PC-9 (cell line): ENCODE measurements around the gene GARNL3. TPM values are rescaled to one million over a fixed set of nuclear protein-coding genes. Genes with fewer than 3 reads are reported as not detected.

ENCODE experiments used
- BruUV-seq: library from RNA; stranded (reverse); fragments of 400-500 nt; replicated peaks from 2 replicates; lab custom pipeline; 2021; lab: Mats Ljungman, UMichigan
- CTCF ChIA-PET: fragments of 300-600 bp; sonication (Branson Sonifier 250); formaldehyde crosslinking; loops from one replicate; lab custom pipeline; 2022; ENCODE audit warnings: antibody characterized with exemption; lab: Charles Lee
- POLR2A ChIA-PET: fragments of 300-600 bp; sonication (Branson Sonifier 250); formaldehyde crosslinking; loops from one replicate; lab custom pipeline; 2022; ENCODE audit warnings: antibody characterized with exemption; ENCODE audit not compliant: unreplicated experiment; lab: Charles Lee
- DNase-seq, 2 experiments: peaks; one replicate each; pipeline versions ENCODE4 v3.0.0 to v3.0.0-alpha.2; 2015 to 2022; ENCODE audit warnings: mixed read lengths in 1 of 2
- H2AFZ ChIP-seq: fragments of 200-600 bp; sonication (generic); 2 replicates; pipeline ENCODE4 v1.8.1; 2017; ENCODE audit warnings: antibody characterized with exemption
- H3F3A ChIP-seq: fragments of 200-600 bp; sonication (generic); 2 replicates; pipeline ENCODE4 v1.8.1; 2017; ENCODE audit warnings: antibody characterized with exemption, mild to moderate bottlenecking, low read depth; ENCODE audit not compliant: insufficient read depth
- H3K27ac ChIP-seq: fragments of 200-600 bp; sonication (generic); 2 replicates; pipeline ENCODE4 v1.6.1; 2016; ENCODE audit warnings: mixed run types
- H3K27me3 ChIP-seq: fragments of 200-600 bp; sonication (generic); 2 replicates; pipeline ENCODE4 v1.6.1; 2016; ENCODE audit warnings: low read depth, mixed run types; ENCODE audit not compliant: insufficient read depth
- H3K36me3 ChIP-seq: fragments of 200-600 bp; sonication (generic); 2 replicates; pipeline ENCODE4 v1.6.1; 2016; ENCODE audit warnings: low read depth, mixed run types
- H3K4me1 ChIP-seq: fragments of 200-600 bp; sonication (generic); replicated peaks from 2 replicates; pipeline ENCODE4 v1.6.1; 2016; ENCODE audit warnings: mixed run types; ENCODE audit not compliant: insufficient read depth
- H3K4me2 ChIP-seq: fragments of 200-600 bp; sonication (generic); 2 replicates; pipeline ENCODE4 v1.6.1; 2017; ENCODE audit warnings: mixed run types
- H3K4me3 ChIP-seq: fragments of 200-600 bp; sonication (generic); 2 replicates; pipeline ENCODE4 v1.6.1; 2016; ENCODE audit warnings: mixed run types
- H3K79me2 ChIP-seq: fragments of 200-600 bp; sonication (generic); 2 replicates; pipeline ENCODE4 v1.6.1; 2017; ENCODE audit warnings: low read depth, mixed run types
- H3K9me2 ChIP-seq: fragments of 200-600 bp; sonication (generic); 2 replicates; pipeline ENCODE4 v1.8.1; 2017; ENCODE audit warnings: mild to moderate bottlenecking; ENCODE audit not compliant: insufficient read depth
- H3K9me3 ChIP-seq: fragments of 200-600 bp; sonication (generic); 2 replicates; pipeline ENCODE4 v1.8.1; 2016; ENCODE audit warnings: low read depth; ENCODE audit not compliant: insufficient read depth
- H4K20me1 ChIP-seq: fragments of 200-600 bp; sonication (generic); 2 replicates; pipeline ENCODE4 v1.8.1; 2017; ENCODE audit not compliant: insufficient read depth
- CTCF ChIP-seq: fragments of 200-600 bp; sonication (generic); conservative IDR thresholded peaks from 2 replicates; pipeline ENCODE4 v1.6.1; 2017; ENCODE audit warnings: mixed run types, antibody characterized with exemption, mild to moderate bottlenecking, moderate library complexity
- EZH2 ChIP-seq: fragments of 200-600 bp; sonication (generic); IDR thresholded peaks from 2 replicates; pipeline ENCODE4 v1.8.0; 2017; ENCODE audit warnings: antibody characterized with exemption, low read depth
- intact Hi-C: fragments of 100-400 bp; cut with micrococcal nuclease; formaldehyde crosslinking; loops from one replicate; pipeline ENCODE4 v1.10.0; 2022; ENCODE audit not compliant: unreplicated experiment
- total RNA-seq: library from RNA; stranded (reverse); gene quantifications from 2 replicates; pipeline ENCODE4 v1.2.3, GENCODE V29; 2021

The GARNL3 gene
- total RNA-seq, 1 experiment from 2014 or later = 10.8 TPM

- ChIA-PET CTCF (no interaction called here), POLR2A (no interaction called here)
- Histone ChIP-seq H3K9me3 (no peaks in the 10 kb centered on the region), H3K36me3 (no peaks in the 10 kb centered on the region), H3K79me2 (no peaks in the 10 kb centered on the region), H3K4me3 (no peak overlapping the region), H3K27me3 (no peaks in the 10 kb centered on the region), H3F3A (no peaks in the 10 kb centered on the region), H4K20me1 (no peaks in the 10 kb centered on the region), H3K4me1 (no peaks in the 10 kb centered on the region), H3K9me2 (no peaks in the 10 kb centered on the region), H2AFZ (no peak overlapping the region), H3K4me2 (no peak overlapping the region), H3K27ac (no peak overlapping the region)
- DNase-seq = no peak
- no peak for TF ChIP-seq CTCF
- TF ChIP-seq EZH2 = no peak
- intact Hi-C loops = no loop called here
- no TSS peak for BruUV-seq
Measured at GRCh38 chr9:127404631-127405030, 140.1 kb downstream of the GARNL3 start.

- Histone ChIP-seq H3K4me3 (no peak overlapping the region), H3K79me2 (no peaks in the 10 kb centered on the region), H3K9me3 (no peaks in the 10 kb centered on the region), H4K20me1 (no peaks in the 10 kb centered on the region), H3K9me2 (no peaks in the 10 kb centered on the region), H3K27ac (no peak overlapping the region), H3K4me2 (no peak overlapping the region), H3K27me3 (no peaks in the 10 kb centered on the region), H3K36me3 (no peaks in the 10 kb centered on the region), H3F3A (no peaks in the 10 kb centered on the region), H2AFZ (no peak overlapping the region), H3K4me1 (no peaks in the 10 kb centered on the region)
- ChIA-PET CTCF (no interaction called here), POLR2A (no interaction called here)
- BruUV-seq = no TSS peak
- intact Hi-C loops = no loop called here
- DNase-seq = no peak
- TF ChIP-seq EZH2 (no peak), CTCF (no peak)
Measured at GRCh38 chr9:127405344-127406125, 141.0 kb downstream of the GARNL3 start.

GRCh38 chr9:127406799-127407491 lies 142.4 kb downstream of the GARNL3 start:
- no peak overlapping the region for H3K4me2 ChIP-seq
- no peaks in the 10 kb centered on the region for H4K20me1 ChIP-seq
- POLR2A ChIA-PET = no interaction called here
- no peak for DNase-seq
- CTCF ChIA-PET = interaction anchor here (0.6 kb wide), 1 partner anchor 16 kb away, joined by 3 read pairs; no protein-coding TSS in a partner anchor
- no peak overlapping the region for H3K4me3 ChIP-seq
- H3K9me2 ChIP-seq = no peaks in the 10 kb centered on the region
- H3F3A ChIP-seq = no peaks in the 10 kb centered on the region
- no peaks in the 10 kb centered on the region for H3K27me3 ChIP-seq
- H3K79me2 ChIP-seq = no peaks in the 10 kb centered on the region
- H3K4me1 ChIP-seq = no peaks in the 10 kb centered on the region
- intact Hi-C loops = no loop called here
- H3K27ac ChIP-seq = no peak overlapping the region
- no peaks in the 10 kb centered on the region for H3K36me3 ChIP-seq
- H2AFZ ChIP-seq = no peak overlapping the region
- BruUV-seq = no TSS peak
- H3K9me3 ChIP-seq = no peaks in the 10 kb centered on the region
- TF ChIP-seq EZH2 (no peak), CTCF (no peak)
